ENCODE results near the gene MLKL.

Gene MLKL

DNA sequence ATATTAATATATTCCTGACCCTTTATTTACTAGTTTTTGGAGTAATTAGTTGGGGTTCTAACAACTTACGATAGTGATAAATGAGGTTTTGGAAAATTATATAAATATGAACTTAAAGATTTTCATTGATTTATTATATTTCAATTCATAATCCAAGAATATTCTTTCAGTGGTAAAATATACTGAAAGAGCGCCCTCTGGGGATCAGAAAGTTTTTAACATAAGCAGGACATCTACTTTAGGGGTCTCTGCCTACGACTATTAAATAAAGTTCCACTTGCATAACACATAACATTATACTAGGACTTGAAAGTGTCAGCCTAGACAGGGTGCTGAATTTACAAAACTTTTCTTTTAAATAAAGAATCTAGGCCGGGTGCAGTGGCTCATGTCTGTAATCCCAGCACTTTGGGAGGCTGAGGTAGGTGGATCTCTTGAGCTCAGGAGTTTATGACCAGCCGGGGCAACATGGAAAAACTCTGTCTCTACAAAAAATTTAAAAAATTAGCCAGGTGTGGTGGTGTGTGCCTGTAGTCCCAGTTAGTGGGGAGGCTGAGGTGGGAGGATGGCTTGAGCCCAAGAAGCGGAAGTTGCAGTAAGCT is 49.6 kb downstream of the MLKL start:
- peak; percentile 50 for DNase-seq (ENCODE audit: low read depth)

DNA sequence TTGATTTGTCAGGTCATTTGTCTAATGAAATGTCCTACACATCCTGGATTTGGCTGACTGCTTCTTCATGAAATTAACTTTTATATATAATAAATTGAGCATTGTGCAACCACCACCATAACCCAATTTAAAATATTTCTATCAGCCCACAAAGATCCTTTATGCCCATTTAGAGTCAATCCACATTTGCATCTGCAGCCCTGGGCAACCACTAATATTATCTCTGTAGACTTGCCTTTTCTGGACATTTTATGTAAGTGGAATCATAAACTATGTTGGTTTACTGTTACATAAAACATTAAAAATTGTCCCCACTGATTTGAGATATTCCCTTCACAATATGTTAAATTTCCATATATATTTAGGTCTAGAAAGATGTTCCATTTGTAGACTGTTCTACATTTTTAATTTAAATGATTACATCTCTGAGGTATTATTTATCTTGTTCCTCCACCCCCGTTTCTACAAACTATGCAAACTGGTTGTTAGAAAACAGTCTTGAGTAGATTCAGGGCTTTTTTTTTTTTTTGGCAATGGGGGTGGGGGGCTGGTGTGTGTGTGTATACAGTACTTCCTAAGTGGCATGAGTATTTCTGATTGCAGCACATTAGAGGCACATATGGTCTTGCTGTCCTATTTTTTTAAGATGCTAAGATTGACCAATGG is 50.7 kb downstream of the MLKL start:
- DNase-seq (ENCODE audit: low read depth): no peak

DNA sequence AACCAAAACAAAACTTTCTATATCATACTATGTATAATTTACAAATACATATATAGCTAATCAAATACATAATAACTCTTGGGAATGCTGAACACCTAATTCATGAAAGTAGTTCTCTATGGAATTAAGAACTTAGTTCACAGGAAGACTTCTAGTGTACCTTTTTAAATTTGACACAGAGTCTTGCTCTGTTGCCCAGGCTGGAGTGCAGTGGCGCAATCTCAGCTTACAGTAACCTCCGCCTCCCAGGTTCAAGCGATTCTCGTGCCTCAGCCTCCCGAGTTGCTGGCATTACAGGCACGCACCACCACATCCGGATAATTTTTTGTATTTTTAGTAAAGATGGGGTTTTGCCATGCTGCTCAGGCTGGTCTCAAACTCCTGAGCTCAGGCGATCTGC is 58.7 kb downstream of the MLKL start:
- DNase-seq (ENCODE audit: low read depth): no peak

DNA sequence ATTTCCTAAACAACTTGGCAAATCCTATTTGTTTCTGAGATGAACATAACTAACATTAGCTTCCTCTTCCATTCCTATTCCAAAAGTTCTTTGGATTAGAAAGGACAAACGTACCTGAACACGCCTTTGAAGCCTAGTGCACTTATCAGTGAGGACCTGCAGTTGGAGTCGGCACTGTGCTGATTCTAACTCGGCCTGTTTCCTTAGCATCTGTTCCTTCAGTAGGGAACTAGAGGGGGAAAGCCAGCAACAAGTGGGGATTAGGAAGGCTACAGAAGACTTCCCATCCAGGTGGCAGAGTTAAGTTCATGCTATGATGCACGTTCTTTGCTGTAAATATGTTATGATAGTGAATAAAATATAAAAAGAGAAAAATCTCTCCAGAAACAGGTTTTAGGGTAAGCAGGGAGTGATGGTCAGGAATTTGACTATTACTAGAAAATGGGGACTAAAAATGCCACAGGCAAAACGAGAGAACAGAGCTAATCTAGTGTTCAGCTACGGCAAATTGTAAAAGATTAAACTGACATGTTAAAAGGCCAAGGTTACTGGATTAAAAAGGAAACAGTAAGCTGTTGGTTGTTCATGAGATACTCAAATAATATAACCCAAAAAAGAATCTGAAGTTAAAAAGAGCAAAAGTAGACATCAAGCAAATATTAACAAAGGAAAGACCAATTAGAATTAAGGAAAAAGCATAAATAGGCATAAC is 62.8 kb downstream of the MLKL start:
- no peak for DNase-seq (ENCODE audit: low read depth)

- no peak for DNase-seq (ENCODE audit: low read depth)
These were observed 65.4 kb downstream of the MLKL start for GRCh38 chr16:74635303-74635702.

- DNase-seq (ENCODE audit: low read depth): no peak
These were observed 67.0 kb downstream of the MLKL start for GRCh38 chr16:74633686-74634085.

DNA sequence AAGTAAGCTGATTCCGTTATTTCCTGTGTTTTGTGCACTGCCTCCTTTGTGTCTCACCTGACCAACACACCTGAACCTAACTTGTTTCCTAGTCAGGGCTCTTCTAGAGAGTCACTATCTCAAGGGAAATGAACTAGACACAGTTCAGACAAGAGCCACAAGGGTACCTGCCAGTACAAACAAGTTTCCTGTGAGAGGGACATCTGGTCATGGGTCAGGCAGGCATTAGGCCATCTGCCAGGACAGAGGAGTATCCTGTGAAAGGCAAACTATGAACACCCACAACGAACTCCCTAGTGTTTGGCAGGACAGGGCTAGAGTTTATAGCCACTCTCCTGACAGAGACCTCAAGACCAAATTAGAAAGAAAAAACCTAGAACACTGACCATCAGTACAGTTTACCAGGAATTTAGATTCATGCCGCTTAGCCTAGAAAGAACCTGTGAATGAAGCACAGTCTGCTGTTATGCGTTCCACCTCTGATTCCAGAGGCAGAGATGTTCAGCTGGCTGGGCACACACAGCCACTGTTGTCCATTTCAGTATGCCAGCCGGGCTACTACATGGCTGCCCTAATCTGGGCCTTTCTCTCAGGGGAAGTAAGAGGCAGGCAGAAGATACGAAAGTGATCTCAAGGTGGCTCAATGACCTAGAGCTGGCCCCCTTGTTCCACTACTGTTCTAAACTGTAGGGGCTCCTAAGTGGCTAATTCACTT is 73.0 kb downstream of the MLKL start:
- no peak for DNase-seq (ENCODE audit: low read depth)

- peak; percentile 45 for DNase-seq (ENCODE audit: low read depth)
These were observed 73.8 kb downstream of the MLKL start for GRCh38 chr16:74626741-74627416.

- DNase-seq (ENCODE audit: low read depth): no peak
These were observed 74.9 kb downstream of the MLKL start for GRCh38 chr16:74625500-74626350.

GRCh38 chr16:74623839-74624235 is 76.8 kb downstream of the MLKL start:
- DNase-seq (ENCODE audit: low read depth): no peak

DNA sequence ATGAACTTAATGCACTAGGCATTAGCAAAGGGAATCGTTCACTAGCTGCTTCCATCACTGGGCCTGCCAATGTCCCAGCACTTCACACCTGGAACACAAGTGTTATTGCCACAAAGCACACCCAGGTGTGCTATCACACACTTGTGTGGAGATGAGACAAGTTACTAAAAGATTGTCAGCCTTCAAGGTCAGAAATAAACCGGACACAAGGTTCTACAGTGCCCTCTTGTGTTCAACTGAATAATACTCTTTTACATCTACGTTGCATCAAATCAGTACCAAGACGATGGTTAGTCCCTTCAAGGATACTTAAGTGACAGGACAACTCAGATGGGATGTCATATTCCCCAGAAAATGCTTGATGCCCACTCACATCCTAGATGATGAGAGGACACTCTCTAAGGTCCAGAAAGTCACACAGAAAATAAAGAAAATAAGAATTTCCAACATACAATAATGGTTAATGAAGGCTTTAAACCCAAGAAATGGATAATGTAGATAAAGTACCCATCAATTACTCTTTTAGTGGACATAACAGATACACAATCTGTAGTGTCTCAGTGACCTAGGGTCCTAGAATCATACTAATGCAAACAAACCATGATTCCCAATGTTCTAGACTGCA is 77.3 kb downstream of the MLKL start:
- peak; percentile 69 for DNase-seq (ENCODE audit: low read depth)

GRCh38 chr16:74622005-74622404 is 78.7 kb downstream of the MLKL start:
- no peak for DNase-seq (ENCODE audit: low read depth)
